HG03045 (cell line): ENCODE results near the gene HDAC4.
"Not testable (repeated sequence)": the region's sequence is repeated elsewhere in the genome, so short reads cannot be mapped to it uniquely, and the experiment has no call there.

Source experiments
- ATAC-seq: cut with Tn5 transposase; IDR thresholded peaks from one replicate; pipeline ENCODE4 v1.9.1; 2021; ENCODE audit warnings: mild to moderate bottlenecking, moderate library complexity; ENCODE audit not compliant: unreplicated experiment

Gene HDAC4

GRCh38 chr2:239285932-239286230, 114.9 kb downstream of the HDAC4 start:
- no peak for ATAC-seq

- ATAC-seq, result no peak
Observed at GRCh38 chr2:239285071-239285931, 115.5 kb downstream of the HDAC4 start.

GRCh38 chr2:239283961-239284795, 116.6 kb downstream of the HDAC4 start:
- no peak for ATAC-seq

- no peak for ATAC-seq
Observed at GRCh38 chr2:239283288-239283945, 117.4 kb downstream of the HDAC4 start.

GRCh38 chr2:239282448-239283287, 118.2 kb downstream of the HDAC4 start:
- no peak for ATAC-seq

GRCh38 chr2:239280296-239281017, 120.4 kb downstream of the HDAC4 start:
- ATAC-seq, result not testable (repeated sequence)

- ATAC-seq, result no peak
Observed at GRCh38 chr2:239279508-239280295, 121.1 kb downstream of the HDAC4 start.

GRCh38 chr2:239278941-239279365, 121.9 kb downstream of the HDAC4 start:
- ATAC-seq, result no peak

- no peak for ATAC-seq
Observed at GRCh38 chr2:239278361-239278760, 122.5 kb downstream of the HDAC4 start.

GRCh38 chr2:239277401-239278085, 123.3 kb downstream of the HDAC4 start:
- no peak for ATAC-seq

- ATAC-seq, result no peak
Observed at GRCh38 chr2:239276851-239277250, 124.0 kb downstream of the HDAC4 start.

- no peak for ATAC-seq
Observed at GRCh38 chr2:239275847-239276831, 124.7 kb downstream of the HDAC4 start.

- no peak for ATAC-seq
Observed at GRCh38 chr2:239275044-239275685, 125.7 kb downstream of the HDAC4 start.

GRCh38 chr2:239274391-239275043, 126.3 kb downstream of the HDAC4 start:
- ATAC-seq, result no peak

GRCh38 chr2:239273280-239274234, 127.3 kb downstream of the HDAC4 start:
- ATAC-seq, result no peak
